Nephron (organoid): ENCODE results near the gene SACS.

ENCODE experiments used
- H3K27ac Mint-ChIP-seq, 3 experiments: 2 replicates each; pipeline ENCODE4 v1.8.0; 2020; ENCODE audit warnings: mixed read lengths in 3 of 3, mild to moderate bottlenecking in 2 of 3, moderate library complexity in 1 of 3
- H3K27me3 Mint-ChIP-seq: 2 replicates; pipeline ENCODE4 v1.8.0; 2021; ENCODE audit warnings: low read depth, mild to moderate bottlenecking, moderate library complexity, mixed read lengths
- H3K36me3 Mint-ChIP-seq: 2 replicates; pipeline ENCODE4 v1.8.0; 2020; ENCODE audit warnings: low read depth, mixed read lengths
- H3K4me1 Mint-ChIP-seq: 2 replicates; pipeline ENCODE4 v1.8.0; 2020; ENCODE audit warnings: mixed read lengths
- H3K4me3 Mint-ChIP-seq, 3 experiments: 2 replicates each; pipeline ENCODE4 v1.8.0; 2020; ENCODE audit warnings: mild to moderate bottlenecking in 3 of 3, mixed read lengths in 3 of 3, moderate library complexity in 2 of 3
- H3K9me3 Mint-ChIP-seq: 2 replicates; pipeline ENCODE4 v1.8.0; 2020; ENCODE audit warnings: mixed read lengths
- TF ChIP-seq, protein P1 (sequence below), 3 experiments: fragments of 200-600 bp; sonication (generic); IDR thresholded peaks; one replicate each; pipeline ENCODE4 v1.5.0; 2021; ENCODE audit warnings: antibody characterized with exemption in 3 of 3; ENCODE audit not compliant: unreplicated experiment in 3 of 3

SACS gene

DNA sequence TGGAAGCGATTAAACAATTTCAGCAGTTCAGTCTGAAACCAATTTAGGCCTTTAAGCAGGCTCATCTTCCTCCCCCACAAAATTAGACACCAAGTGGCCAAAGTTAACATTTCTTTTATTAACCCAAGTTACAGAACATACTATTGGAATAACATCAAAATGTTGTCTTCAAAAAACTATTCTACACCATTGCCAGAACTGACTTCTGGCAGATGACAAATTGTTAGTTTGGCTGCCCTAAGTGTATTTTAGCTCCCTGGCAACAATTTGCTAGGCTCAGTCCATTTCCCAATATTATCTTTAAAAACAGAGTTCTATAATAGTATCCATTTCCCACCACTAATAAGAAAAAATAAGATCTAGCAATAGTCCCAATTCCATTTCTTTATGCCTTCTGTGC lies 144.9 kb downstream of the SACS start:
- peaks cover 20% of the 10 kb centered on the region for H3K4me1 Mint-ChIP-seq
- H3K9me3 Mint-ChIP-seq = peaks cover 9% of the 10 kb centered on the region
- H3K4me3 Mint-ChIP-seq = no peak overlapping the region
- no peaks in the 10 kb centered on the region for H3K27me3 Mint-ChIP-seq
- peak overlapping the region in 2 of 3 experiments; percentile 33 to 42 for H3K27ac Mint-ChIP-seq
- TF ChIP-seq, protein P1, sequence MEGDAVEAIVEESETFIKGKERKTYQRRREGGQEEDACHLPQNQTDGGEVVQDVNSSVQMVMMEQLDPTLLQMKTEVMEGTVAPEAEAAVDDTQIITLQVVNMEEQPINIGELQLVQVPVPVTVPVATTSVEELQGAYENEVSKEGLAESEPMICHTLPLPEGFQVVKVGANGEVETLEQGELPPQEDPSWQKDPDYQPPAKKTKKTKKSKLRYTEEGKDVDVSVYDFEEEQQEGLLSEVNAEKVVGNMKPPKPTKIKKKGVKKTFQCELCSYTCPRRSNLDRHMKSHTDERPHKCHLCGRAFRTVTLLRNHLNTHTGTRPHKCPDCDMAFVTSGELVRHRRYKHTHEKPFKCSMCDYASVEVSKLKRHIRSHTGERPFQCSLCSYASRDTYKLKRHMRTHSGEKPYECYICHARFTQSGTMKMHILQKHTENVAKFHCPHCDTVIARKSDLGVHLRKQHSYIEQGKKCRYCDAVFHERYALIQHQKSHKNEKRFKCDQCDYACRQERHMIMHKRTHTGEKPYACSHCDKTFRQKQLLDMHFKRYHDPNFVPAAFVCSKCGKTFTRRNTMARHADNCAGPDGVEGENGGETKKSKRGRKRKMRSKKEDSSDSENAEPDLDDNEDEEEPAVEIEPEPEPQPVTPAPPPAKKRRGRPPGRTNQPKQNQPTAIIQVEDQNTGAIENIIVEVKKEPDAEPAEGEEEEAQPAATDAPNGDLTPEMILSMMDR (IDR thresholded peaks at IDR 0.05; ENCODE audit: unreplicated experiment in 3 of 3) = no peak
- H3K36me3 Mint-ChIP-seq = no peaks in the 10 kb centered on the region

DNA sequence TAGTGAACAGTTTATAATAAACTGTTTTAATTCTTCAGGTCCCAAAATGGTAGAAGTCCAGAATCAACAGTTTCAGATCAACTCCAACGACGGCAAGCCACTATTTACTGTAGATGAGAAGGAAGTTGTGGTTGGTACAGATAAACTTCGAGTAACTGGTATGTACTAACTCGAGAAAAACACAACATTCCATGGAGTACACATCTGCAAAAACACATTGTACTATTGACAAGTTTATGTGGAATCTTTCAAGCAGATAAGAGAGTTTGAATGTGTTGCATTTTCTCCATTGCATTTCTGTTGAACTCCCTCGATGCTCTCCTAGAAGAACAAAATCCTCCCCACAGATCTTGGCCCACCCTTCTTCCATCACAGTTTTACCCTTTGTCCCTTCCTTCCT lies 154.2 kb downstream of the SACS start:
- Mint-ChIP-seq H3K36me3 (peaks cover 9% of the 10 kb centered on the region), H3K9me3 (peaks cover 6% of the 10 kb centered on the region), H3K4me3 (no peak overlapping the region), H3K4me1 (no peaks in the 10 kb centered on the region), H3K27me3 (no peaks in the 10 kb centered on the region), H3K27ac (no peak overlapping the region)
- TF ChIP-seq, protein P1 (IDR thresholded peaks at IDR 0.05; ENCODE audit: unreplicated experiment in 3 of 3) = no peak
